SK-MEL-5 (cell line): Measurements from ENCODE around the gene KPNA6. TPM values are rescaled to one million over a fixed set of nuclear protein-coding genes. Genes with fewer than 3 reads are reported as not detected.

Experiments
- DNase-seq: peaks from one replicate; pipeline ENCODE4 v3.0.0-alpha.2; 2016; ENCODE audit warnings: low read depth, low spot score
- in situ Hi-C: cut with HindIII; loops from 2 replicates; pipeline ENCODE4 v1.10.0; 2016; ENCODE audit warnings: low sequenced_read_pairs, high pct_unique_total_duplicates, low pct_unique_long_range_greater_than_20kb
- total RNA-seq: library from RNA; depleted of rRNA; stranded (reverse); fragments of >200 nt; shearing (Covaris generic); gene quantifications from 2 replicates; pipeline ENCODE4 v1.2.3, GENCODE V29; 2014

The KPNA6 gene
- total RNA-seq, 1 experiment from 2014 or later: 33.8 TPM

- in situ Hi-C loops: no loop called here
- DNase-seq: no peak
Observed at GRCh38 chr1:32172621-32173245, 64.9 kb downstream of the KPNA6 start.

DNA sequence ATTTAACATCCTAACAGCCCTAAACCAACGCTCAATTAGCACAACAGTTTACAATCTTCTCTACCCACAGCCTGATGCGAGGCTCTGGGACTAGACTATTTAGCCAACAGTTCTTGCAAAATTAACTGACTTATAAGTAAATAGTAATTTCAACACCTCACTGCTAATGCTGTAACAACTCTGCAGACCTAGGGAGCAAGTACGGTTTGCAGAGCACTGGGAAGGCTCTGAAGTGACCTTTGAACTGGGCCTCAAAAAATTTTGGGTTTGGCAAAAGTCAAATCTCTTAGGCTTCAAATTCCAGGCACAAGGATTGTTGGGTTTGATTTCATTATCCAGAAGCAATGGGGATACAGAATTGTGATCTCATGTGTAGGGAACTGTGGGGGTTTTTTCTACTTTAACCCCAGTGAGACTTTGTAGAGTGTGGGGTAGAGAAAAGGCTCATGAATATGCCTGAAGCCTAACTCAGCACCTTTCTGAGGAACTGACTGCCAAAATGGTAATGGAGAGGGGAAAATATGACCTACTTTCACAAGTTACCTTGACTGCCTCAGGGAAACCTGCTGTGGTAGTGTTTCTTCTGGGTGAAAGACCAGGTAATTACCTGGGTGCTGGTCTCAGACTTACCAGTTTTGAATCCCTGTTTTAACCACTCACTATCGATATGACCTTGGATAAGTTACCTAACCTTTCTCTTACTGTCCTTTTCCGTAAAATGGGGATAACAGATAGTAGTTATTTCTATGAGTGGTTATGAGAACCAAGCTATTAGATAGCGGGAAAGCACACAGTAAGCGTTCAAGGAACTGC is 70.7 kb downstream of the KPNA6 start:
- no peak for DNase-seq
- in situ Hi-C loops: no loop called here

DNA sequence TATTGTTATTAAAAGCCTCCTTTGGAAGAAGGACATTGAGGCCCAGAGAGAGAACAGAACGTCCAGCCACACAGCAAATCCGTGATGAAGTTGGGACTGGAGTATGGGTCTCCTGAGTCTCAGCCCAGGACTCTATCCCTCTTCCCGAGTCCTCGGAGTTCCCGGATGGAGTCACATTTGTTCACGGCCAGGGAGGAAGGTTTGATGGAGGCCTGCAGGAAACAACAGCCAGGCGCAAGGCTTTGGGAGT is 71.3 kb downstream of the KPNA6 start:
- in situ Hi-C loops: no loop called here
- no peak for DNase-seq

- peak; percentile 87 for DNase-seq
- in situ Hi-C loops: no loop called here
Observed at GRCh38 chr1:32179443-32180185, 71.8 kb downstream of the KPNA6 start, which contains the start of gene TXLNA. Gene TXLNA (plus strand): TSS chr1:32179675. CDS start chr1:32180346, 671 bp downstream.

DNA sequence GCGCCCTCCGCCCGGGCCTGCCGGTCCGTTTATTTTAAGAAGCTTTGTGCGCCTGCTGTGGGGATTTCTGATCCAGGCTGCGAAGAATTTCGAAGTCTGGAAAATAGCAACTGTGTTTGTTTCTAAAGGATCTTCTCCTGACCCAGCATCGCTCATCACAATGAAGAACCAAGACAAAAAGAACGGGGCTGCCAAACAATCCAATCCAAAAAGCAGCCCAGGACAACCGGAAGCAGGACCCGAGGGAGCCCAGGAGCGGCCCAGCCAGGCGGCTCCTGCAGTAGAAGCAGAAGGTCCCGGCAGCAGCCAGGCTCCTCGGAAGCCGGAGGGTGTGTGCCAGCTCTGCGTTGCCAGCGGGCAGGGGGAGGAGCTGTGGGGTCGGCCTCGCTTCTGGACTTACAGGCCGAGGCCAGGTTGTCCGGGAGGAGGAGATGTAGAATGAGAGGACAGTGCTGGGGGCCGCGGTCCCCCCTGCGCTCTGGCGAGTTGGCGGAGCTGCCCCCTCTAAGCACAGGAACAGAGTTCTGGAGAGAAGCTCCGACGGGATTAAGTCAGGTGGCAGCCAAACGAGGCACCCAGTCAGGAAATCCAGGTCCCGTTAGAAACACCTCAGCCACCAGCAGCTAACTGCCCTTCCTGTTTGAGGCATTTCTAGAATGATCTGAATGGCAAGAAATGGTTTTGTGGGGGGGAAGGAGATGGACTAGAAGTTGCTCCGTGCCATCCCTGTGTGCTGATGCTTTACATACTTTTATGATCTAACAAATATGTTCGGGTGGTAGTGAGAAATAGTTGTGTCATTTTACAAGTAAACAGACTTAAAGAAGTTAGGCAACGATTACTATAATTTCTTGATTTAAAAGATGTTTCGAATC is 72.6 kb downstream of the KPNA6 start:
- DNase-seq: peak; percentile 28

GRCh38 chr1:32181065-32181464 is 73.2 kb downstream of the KPNA6 start:
- in situ Hi-C loops: no loop called here
- DNase-seq: no peak

More for the DNA sequence above, 72.6 kb downstream of the KPNA6 start:
- in situ Hi-C loops: no loop called here

DNA sequence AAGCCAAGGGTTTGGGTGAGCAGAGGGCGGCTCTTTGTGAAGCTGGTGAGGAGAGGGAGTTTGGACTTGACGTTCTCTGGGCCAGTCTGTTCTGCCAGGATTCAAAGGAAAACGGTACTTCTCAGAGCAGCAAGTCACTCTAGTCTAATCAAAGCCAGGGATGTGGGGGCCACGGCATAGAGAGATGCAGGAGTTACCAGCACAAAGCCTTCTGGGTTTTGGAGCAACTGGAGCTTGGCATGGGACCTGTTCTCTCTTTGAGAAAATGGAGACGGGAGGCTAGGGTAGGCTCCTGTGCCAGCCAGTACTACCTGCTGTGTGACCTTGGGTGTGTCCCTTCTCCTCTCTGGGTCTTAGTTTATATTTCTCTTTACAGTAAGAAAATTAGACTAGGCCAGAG is 73.7 kb downstream of the KPNA6 start:
- no peak for DNase-seq
- in situ Hi-C loops: no loop called here

DNA sequence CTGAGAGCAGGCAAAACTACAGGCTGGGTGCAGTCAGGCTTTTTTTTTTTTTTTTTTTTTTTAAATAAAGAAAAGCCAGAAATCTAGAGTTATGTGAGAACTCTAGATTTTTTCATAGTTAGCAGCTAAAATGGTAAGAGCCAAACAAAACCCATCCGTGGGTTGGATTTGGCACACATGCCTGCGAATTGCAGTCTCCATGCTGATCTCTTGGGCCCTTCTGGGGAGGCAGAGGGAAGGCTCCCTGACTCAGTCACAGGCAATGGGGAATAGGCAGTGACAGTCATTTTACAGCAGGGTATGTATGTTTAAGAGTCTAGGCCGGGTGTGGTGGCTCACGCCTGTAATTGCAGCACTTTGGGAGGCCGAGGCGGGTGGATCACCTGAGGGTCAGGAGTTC is 74.2 kb downstream of the KPNA6 start:
- in situ Hi-C loops: no loop called here
- DNase-seq: no peak

GRCh38 chr1:32184650-32185049 is 76.8 kb downstream of the KPNA6 start:
- in situ Hi-C loops: no loop called here
- DNase-seq: no peak

DNA sequence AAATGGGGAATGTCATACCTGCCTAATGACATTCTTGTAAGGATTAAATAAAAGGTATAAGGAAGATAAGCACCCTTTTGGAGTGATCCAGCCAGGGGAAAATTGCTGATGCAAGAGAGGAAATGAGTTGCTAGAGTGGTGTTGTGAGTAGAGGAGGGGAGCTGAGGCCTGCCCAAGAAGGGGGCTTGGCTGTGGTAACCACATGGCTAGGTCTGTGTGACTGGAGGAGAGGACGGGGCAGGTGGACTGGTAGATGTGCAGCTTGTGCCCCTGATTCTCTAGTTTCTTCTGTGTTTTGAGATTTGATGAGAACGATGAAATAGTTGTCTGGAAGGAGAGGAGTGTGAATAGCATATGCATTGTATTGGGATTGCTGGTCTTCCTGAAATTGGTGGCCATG is 78.2 kb downstream of the KPNA6 start:
- DNase-seq: no peak
- in situ Hi-C loops: no loop called here

DNA sequence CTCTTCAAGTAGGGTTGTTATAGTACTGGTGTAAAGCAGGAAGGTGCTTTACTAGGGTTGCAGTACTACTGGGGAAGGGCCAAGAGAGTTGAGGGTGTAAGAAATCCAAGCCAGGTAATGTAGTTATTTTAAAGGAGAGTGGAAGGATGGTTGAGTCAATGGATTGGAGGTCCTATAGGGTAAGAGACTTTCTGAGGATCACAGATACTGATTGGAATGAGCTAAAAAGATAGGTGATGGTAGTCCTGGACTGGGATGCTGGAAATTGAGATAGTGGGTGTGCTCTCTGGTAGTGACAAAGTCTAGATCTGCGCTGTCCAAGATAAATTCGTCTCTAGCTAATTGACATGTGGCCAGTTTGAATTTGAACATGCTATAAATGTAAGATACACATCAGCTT is 78.6 kb downstream of the KPNA6 start:
- in situ Hi-C loops: no loop called here

GRCh38 chr1:32187850-32188249 is 80.0 kb downstream of the KPNA6 start:
- in situ Hi-C loops: no loop called here
- DNase-seq: no peak

More for the DNA sequence above, 78.6 kb downstream of the KPNA6 start:
- no peak for DNase-seq

- no peak for DNase-seq
- in situ Hi-C loops: no loop called here
Observed at GRCh38 chr1:32192220-32192948, 84.5 kb downstream of the KPNA6 start.

GRCh38 chr1:32194984-32195383 is 87.1 kb downstream of the KPNA6 start:
- in situ Hi-C loops: no loop called here
- DNase-seq: no peak

GRCh38 chr1:32195531-32195930 is 87.7 kb downstream of the KPNA6 start:
- in situ Hi-C loops: no loop called here
- DNase-seq: no peak

DNA sequence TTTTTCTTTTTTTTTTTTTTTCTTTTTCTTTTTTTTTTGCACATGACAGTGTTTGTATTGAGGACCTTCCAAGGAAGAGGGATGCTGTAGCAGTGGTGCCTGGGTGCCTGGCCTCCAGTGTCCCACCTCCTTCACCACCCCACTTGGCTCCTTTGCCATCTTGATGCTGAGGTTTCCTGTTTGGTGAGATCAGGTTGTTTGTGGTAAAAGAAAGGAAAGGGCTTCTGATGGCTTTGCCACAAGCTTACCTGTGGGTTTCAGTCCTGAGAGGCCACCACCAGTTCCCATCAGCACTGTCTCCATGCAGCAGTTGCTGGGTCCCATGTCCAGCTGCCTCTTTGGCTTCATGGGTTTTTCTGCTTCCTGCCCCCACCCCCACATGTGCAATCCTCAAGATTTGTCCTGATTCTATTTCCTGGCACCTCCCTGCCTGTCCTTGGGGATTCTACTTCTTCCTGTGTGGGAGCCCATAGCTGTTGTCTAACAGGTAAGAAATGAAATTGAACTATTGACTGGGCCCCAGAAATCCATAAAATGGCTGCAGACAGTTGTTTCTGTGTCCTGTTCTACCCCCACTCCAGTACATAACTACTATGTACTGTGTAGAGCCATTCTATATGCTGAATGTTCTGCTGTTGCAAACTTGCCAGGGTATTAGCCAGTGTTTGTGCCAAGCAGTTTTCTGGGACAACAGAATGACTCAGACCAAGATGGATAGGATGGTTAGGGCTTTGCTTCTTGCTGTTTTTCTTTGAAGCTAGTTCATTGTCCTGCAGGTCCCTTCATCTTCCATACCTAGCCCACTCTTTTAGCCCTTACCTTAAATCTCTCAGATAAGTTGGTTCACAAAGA is 88.3 kb downstream of the KPNA6 start:
- in situ Hi-C loops: no loop called here
- no peak for DNase-seq
